Fibroblast of the aortic adventitia (primary cell): Measurements from ENCODE around the gene COL18A1. TPM values are rescaled to one million over a fixed set of nuclear protein-coding genes. Genes with fewer than 3 reads are reported as not detected.

Experiments
- DNase-seq: peaks from one replicate; pipeline ENCODE4 v3.0.0-alpha.2; 2010; ENCODE audit warnings: low read depth
- H3K4me3 ChIP-seq: 2 replicates; pipeline ENCODE4 v1.5.1; 2011; ENCODE audit warnings: low read depth, mild to moderate bottlenecking, control low read depth, low read length, moderate library complexity
- total RNA-seq: library from RNA; depleted of rRNA; stranded (reverse); fragments of >200 nt; gene quantifications from 2 replicates; pipeline ENCODE4 v1.2.3, GENCODE V29; 2012; ENCODE audit warnings: low replicate concordance
- TF ChIP-seq, protein P1 (sequence below): IDR thresholded peaks from 2 replicates; pipeline ENCODE4 v1.5.1; 2011; ENCODE audit warnings: mild to moderate bottlenecking, low read length, control low read depth, inconsistent platforms; ENCODE audit not compliant: insufficient read depth

COL18A1 gene
- total RNA-seq, 1 donor: 57.9 TPM

DNA sequence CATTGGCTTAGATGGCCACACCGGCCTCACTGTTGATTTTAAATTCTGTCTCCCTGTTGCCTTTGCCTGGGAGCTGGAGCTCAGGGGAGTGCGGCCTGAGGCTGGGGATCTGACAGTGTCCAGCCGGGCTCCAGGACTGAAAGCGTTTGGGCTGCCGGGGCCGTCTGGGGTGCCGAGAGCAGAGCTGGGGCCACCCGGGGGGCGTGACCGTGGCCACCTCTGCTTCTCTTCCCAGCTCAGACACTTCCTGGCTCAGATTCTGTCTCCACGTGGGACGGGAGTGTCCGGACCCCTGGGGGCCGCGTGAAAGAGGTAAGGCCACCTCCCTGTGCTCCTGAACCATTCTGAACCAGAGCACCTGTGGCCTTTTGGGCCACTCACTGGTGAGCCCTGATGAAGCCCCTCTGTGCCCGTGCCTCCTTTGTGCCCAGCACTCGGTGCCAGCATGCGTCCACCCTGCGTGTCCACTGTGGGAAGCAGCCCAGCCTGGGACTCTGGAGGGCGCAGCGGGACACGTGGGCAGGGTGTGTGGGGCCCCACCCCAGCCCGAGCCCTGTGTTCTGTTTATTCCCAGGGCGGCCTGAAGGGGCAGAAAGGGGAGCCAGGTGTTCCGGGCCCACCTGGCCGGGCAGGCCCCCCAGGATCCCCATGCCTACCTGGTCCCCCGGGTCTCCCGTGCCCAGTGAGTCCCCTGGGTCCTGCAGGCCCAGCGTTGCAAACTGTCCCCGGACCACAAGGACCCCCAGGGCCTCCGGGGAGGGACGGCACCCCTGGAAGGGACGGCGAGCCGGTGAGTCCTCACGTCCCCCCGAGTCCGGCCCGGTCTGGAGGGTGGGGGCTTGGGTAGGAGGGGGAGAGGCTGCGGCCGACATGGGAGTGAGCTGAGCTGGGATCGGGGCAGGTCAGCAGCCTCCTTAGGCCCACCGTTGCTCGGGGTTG lies 72.5 kb downstream of the COL18A1 start:
- H3K4me3 ChIP-seq: no peak overlapping the region
- TF ChIP-seq, protein P1, sequence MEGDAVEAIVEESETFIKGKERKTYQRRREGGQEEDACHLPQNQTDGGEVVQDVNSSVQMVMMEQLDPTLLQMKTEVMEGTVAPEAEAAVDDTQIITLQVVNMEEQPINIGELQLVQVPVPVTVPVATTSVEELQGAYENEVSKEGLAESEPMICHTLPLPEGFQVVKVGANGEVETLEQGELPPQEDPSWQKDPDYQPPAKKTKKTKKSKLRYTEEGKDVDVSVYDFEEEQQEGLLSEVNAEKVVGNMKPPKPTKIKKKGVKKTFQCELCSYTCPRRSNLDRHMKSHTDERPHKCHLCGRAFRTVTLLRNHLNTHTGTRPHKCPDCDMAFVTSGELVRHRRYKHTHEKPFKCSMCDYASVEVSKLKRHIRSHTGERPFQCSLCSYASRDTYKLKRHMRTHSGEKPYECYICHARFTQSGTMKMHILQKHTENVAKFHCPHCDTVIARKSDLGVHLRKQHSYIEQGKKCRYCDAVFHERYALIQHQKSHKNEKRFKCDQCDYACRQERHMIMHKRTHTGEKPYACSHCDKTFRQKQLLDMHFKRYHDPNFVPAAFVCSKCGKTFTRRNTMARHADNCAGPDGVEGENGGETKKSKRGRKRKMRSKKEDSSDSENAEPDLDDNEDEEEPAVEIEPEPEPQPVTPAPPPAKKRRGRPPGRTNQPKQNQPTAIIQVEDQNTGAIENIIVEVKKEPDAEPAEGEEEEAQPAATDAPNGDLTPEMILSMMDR: no peak
- no peak for DNase-seq

DNA sequence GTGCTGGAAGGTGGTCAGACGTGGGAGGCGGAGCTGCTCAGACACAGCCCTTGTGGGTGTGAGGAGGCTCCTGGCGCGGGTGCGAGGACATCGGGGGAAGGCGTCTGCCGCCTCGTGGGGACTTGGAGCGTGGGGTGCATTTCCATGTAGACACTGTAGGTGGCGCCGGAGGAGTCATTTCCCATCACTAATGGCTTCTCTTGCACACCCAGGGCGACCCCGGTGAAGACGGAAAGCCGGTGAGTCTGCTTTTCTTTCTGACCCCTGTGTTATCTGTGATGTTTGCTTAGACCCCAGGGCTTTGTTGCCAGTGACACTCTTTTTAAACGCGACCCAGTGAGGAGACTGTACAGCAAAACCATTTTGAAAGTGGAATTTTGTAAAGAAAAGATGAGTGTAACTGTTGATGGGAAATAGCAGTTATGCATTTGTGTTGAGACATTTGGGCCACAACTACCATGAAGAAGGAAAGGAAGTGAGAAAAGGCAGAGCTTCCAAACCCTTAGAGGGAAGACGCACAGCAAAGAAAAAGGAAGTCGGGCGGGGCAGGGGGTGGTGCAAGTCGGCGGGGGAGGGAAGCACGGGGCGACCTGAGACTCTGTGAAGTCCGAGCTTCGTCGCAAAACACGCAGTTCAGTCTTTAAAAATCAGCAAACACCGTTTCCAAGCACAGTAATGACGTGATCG lies 73.3 kb downstream of the COL18A1 start:
- H3K4me3 ChIP-seq: peak overlapping the region; percentile 51
- peak; percentile 74 for DNase-seq
- TF ChIP-seq, protein P1: peak; percentile 94

DNA sequence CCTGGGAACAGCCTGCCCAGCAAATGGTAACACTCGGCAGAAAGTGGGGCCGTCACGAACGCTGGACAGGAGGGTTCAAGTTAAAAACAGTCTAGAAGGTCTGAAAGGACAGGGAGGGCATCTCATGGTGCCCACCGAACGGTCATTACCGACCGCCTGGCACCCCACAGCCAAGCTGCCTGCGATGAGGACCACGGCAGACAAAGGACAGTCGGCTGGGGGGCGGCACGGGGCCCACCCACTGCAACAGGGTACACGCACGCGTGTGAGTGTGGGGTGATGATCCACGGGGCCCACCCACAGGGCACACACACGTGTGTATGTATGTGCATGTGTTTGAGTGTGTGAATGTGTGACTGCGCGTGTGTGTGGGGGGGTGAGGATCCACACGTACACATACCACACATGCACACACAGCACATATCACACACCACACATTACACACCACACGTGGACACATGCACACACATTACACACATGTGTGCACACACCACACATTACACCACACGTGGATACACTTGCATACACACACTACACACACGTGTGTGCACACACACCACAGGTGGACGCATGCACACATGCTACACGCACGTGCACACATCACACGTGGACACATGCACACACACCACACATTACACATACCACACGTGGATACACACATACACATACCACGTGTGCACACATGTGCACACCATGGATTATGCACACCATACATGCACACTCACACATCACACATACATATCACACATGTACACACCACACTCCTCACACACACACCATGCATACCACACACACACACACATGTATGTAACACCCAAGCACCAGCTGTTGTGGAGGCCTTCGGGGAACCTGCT lies 74.1 kb downstream of the COL18A1 start:
- peak overlapping the region; percentile 3 for H3K4me3 ChIP-seq
- no peak for DNase-seq
- TF ChIP-seq, protein P1: no peak

DNA sequence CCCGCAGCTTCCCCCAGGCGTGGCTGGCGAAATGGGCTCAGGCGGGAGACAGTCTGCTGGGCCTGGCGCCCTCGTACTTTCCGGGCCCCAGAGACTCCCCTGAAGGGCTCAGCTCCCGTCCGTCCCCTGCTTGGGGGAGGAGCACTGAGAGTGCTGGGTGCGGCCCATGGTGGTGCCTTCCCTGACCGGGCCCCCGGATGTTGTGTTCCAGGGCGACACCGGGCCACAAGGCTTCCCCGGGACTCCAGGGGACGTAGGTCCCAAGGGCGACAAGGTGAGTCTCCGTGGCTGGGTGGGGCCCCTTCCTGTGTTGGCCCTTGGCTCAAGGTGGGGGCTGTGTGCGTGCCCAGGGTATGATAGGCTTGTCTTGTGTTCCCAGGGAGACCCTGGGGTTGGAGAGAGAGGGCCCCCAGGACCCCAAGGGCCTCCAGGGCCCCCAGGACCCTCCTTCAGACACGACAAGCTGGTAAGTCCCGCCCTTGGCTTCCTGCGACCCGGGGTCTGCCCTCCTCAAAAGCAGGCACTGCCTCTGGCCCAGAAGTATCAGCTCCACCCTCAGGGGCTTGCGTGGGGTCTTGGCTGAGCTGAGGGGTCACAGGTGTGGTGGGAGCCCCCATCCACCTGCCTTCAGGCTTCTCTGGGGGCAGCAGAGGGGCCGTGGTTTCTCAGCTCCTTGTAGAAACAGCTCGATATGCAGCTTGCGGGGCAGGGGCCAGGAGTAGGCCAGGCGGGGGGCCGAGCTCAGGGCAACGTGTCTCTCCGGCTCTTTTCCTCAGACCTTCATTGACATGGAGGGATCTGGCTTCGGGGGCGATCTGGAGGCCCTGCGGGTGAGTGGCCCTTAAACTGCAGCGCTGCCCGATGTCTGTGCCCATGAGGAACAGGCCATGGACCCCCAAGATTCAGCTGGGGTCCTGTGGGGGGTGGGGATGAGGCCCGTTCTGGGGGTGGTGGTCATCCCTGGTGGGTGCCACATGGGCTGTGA lies 75.0 kb downstream of the COL18A1 start:
- H3K4me3 ChIP-seq: no peak overlapping the region
- no peak for DNase-seq
- TF ChIP-seq, protein P1: no peak

DNA sequence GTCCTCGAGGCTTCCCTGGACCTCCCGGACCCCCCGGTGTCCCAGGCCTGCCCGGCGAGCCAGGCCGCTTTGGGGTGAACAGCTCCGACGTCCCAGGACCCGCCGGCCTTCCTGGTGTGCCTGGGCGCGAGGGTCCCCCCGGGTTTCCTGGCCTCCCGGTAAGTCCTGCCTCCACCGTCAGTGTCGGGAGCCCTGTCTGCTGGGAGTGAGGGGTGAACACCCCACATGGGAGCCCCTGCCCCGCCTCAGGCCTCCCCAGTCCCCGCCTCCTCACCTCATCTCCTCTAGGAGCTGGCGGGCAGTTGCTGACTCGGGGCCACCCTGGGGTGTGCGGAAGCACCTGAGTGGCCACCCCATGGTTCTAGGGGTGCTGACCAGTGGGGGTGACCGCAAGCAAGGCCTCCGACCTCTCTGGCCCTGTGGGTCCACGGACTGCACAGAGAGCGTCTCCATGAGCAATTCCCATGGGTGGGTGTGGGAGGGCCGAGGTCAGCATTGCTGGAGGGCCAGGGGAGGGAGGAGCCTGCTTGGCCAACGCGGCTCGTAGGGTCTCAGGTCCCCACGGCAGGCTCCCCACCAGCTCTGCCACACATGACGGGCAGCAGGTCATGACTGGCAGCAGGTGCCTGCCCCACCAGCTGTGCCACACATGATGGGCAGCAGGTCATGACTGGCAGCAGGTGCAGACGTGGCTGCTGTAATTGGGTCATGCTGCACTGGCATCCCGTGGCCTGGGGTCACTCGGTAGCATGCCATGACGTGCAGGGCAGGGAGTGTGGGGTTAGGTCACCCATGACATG lies 75.9 kb downstream of the COL18A1 start:
- no peak for DNase-seq
- H3K4me3 ChIP-seq: no peak overlapping the region
- TF ChIP-seq, protein P1: no peak
